ENCODE data around the gene NFIB. TPM values are rescaled to one million over a fixed set of nuclear protein-coding genes. Genes with fewer than 3 reads are reported as not detected.

The NFIB gene
- polyA plus RNA-seq, 2 of the 4 experiments (the other 2 are of a cell fraction), result 10.7 to 21.7 TPM

DNA sequence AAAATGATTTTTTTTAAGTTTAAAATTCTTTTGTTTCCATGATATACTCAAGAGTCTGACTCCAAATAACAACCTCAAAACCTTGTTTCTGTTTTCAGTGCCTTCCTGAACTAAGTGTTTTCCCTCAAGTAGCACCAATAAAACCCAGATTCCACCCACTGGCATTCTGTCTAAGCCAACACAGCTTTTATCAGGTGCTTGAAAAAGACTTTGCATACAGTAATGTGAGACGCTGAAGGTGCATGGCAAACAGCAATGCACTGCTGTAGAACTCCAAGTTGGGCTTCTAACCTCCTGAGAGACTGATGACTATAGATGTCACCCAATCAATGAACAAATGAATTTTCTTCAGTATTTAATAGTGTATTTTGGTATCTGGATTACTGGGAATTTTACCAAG lies 95.7 kb downstream of the NFIB start:
- Histone ChIP-seq H3K4me1 (peaks cover 93% of the 10 kb centered on the region), H3K9me3 (no peaks in the 10 kb centered on the region), H3K4me2 (peak overlapping the region; percentile 15; the same call in 1 of the 3 replicates), H3K27ac (peak overlapping the region; percentile 83 to 84), H3K4me3 (no peak overlapping the region)
- DNase-seq (ENCODE audit: low read depth in 1 of 2, low spot score in 1 of 2) (no peak), FAIRE-seq (no peak), ATAC-seq (no peak)
- no peak for TF ChIP-seq MAFK (IDR thresholded peaks at IDR 0.05; ENCODE audit: partially characterized antibody)
- no peak for TF ChIP-seq ZSCAN20 (CRISPR knock-in tag; IDR thresholded peaks at IDR 0.05)
- TF ChIP-seq RFX5 (IDR thresholded peaks at IDR 0.05), result no peak
- no peak for TF ChIP-seq RAD21 (conservative IDR thresholded peaks at IDR 0.05 in 1 of 2, IDR thresholded peaks at IDR 0.05 in 1 of 2)
- TF ChIP-seq CEBPB (IDR thresholded peaks at IDR 0.05), result no peak
- TF ChIP-seq NR3C1 (IDR thresholded peaks at IDR 0.05), result no peak
- TF ChIP-seq RNF2 (IDR thresholded peaks at IDR 0.05; ENCODE audit: borderline replicate concordance, low read depth), result no peak
- TF ChIP-seq, protein P1, sequence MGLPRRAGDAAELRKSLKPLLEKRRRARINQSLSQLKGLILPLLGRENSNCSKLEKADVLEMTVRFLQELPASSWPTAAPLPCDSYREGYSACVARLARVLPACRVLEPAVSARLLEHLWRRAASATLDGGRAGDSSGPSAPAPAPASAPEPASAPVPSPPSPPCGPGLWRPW (IDR thresholded peaks at IDR 0.05), result no peak
- TF ChIP-seq HOXA7 (CRISPR knock-in tag; IDR thresholded peaks at IDR 0.05), result no peak
- no peak for TF ChIP-seq CHD2 (IDR thresholded peaks at IDR 0.05; ENCODE audit: low read length, partially characterized antibody)
- no peak for TF ChIP-seq BHLHE40 (IDR thresholded peaks at IDR 0.05; ENCODE audit: low read depth, low read length)
- TF ChIP-seq, protein P2, sequence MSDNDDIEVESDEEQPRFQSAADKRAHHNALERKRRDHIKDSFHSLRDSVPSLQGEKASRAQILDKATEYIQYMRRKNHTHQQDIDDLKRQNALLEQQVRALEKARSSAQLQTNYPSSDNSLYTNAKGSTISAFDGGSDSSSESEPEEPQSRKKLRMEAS (IDR thresholded peaks at IDR 0.05), result no peak
- TF ChIP-seq, protein P3, sequence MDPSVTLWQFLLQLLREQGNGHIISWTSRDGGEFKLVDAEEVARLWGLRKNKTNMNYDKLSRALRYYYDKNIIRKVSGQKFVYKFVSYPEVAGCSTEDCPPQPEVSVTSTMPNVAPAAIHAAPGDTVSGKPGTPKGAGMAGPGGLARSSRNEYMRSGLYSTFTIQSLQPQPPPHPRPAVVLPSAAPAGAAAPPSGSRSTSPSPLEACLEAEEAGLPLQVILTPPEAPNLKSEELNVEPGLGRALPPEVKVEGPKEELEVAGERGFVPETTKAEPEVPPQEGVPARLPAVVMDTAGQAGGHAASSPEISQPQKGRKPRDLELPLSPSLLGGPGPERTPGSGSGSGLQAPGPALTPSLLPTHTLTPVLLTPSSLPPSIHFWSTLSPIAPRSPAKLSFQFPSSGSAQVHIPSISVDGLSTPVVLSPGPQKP (IDR thresholded peaks at IDR 0.05; ENCODE audit: low read depth, low read length), result no peak
- no peak for TF ChIP-seq TP53 (CRISPR knock-in tag; IDR thresholded peaks at IDR 0.05)
- TF ChIP-seq GATA3 (IDR thresholded peaks at IDR 0.05; ENCODE audit: borderline replicate concordance), result no peak
- TF ChIP-seq ESRRA (IDR thresholded peaks at IDR 0.05; ENCODE audit: borderline replicate concordance, low read length), result no peak
- ChIA-PET CTCF (no interaction called here), POLR2A (interaction anchor here (0.6 to 1.0 kb wide), 2 partner anchors 96 to 104 kb away, joined by 4 to 7 read pairs; no protein-coding TSS in a partner anchor)
- 67% methylated on average over 1 of the region's 1 CpG for WGBS (ENCODE audit: missing lambda C conversion rate)

DNA sequence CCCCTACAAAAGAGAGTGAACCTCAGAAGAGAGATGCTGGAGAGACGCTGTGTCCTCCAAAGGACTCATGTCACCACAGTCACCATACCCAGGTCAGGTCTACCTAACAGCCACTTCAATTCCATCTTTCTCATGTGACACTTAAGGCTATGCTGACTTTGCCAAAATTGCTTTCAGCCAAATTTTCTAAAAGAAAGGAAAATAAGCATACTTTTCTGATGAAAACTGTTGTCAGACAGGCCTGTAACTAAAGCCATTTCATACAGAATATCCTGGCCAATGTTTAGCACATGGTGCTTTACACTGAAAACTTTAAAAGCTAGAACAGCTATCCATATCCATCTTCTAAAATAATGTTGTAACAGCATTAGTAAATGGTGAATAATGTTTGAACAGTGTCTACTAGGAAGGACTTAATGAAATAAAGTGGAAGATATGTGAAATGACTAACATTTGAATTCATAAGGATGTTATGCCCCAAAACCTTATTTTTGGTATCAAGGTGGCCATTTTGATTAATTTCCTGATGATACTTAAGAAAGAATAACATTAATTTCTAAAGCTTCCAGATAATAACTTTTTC lies 97.2 kb downstream of the NFIB start:
- peak overlapping the region; percentile 83 to 89 for H3K27ac ChIP-seq
- CTCF ChIA-PET, result interaction anchor here (1.7 to 2.3 kb wide), 2 partner anchors 12 to 17 kb away, joined by 3 to 4 read pairs; no protein-coding TSS in a partner anchor
- POLR2A ChIA-PET, result interaction anchor here (1.0 kb wide), 3 partner anchors 11 to 98 kb away, joined by 3 to 12 read pairs (median 3); partner anchors contain the start of gene NFIB
- H3K4me3 ChIP-seq, result no peak overlapping the region
- WGBS (ENCODE audit: missing lambda C conversion rate), result 100% methylated on average over 1 of the region's 1 CpG
- no peak for FAIRE-seq
- peak overlapping the region; percentile 59 for H3K4me2 ChIP-seq
- H3K4me1 ChIP-seq, result peaks cover 96% of the 10 kb centered on the region
- DNase-seq (ENCODE audit: low read depth in 1 of 2, low spot score in 1 of 2), result peak in 1 of 2 experiments; percentile 33
- peak; percentile 21 to 33; a peak in 3 of 6 replicates for ATAC-seq
- TF ChIP-seq GATA3 (IDR thresholded peaks at IDR 0.05; ENCODE audit: borderline replicate concordance) (peak; percentile 24; the same call in 1 of the 2 replicates), FOSL2 (IDR thresholded peaks at IDR 0.05) (peak; percentile 40; the same call in 1 of the 2 replicates), FOSL2 (CRISPR knock-in tag; IDR thresholded peaks at IDR 0.05) (peak; percentile 68), JUNB (IDR thresholded peaks at IDR 0.05) (peak; percentile 75), RCOR1 (IDR thresholded peaks at IDR 0.05; ENCODE audit: low read depth, low read length) (no peak), MAFK (IDR thresholded peaks at IDR 0.05; ENCODE audit: partially characterized antibody) (peak; percentile 59), KDM1A (IDR thresholded peaks at IDR 0.05; ENCODE audit: low read depth) (no peak), RAD21 (conservative IDR thresholded peaks at IDR 0.05 in 1 of 2, IDR thresholded peaks at IDR 0.05 in 1 of 2) (0 out of 5 replicates have a peak, but pooled peaks of 1 of the 2 experiments have one; percentile 14), CEBPB (IDR thresholded peaks at IDR 0.05) (peak; percentile 21 to 47; a peak in 1 of 4 replicates)
- TF ChIP-seq, protein P1 (IDR thresholded peaks at IDR 0.05), result peak; percentile 15; the same call in 1 of the 2 replicates
- TF ChIP-seq, protein P4, sequence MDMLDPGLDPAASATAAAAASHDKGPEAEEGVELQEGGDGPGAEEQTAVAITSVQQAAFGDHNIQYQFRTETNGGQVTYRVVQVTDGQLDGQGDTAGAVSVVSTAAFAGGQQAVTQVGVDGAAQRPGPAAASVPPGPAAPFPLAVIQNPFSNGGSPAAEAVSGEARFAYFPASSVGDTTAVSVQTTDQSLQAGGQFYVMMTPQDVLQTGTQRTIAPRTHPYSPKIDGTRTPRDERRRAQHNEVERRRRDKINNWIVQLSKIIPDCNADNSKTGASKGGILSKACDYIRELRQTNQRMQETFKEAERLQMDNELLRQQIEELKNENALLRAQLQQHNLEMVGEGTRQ (IDR thresholded peaks at IDR 0.05), result no peak
- TF ChIP-seq, protein P2 (IDR thresholded peaks at IDR 0.05), result 0 out of 2 replicates have a peak, but pooled peaks have one; percentile 25
- H3K9me3 ChIP-seq, result no peaks in the 10 kb centered on the region

Measured in A549 (cell line).